Activated CD4-positive, alpha-beta T cell treated with anti-CD3 and anti-CD28 coated beads, Interleukin-2, Interleukin-6, amounts not matched to agents 100 ng/mL and 50 ng/mL, durations not matched to agents 16 hours and 8 hours (primary cell): ENCODE data around the gene CACNB4.
"Not testable (repeated sequence)": the region's sequence is repeated elsewhere in the genome, so short reads cannot be mapped to it uniquely, and the experiment has no call there.

Experiments used
- DNase-seq: peaks from one replicate; pipeline ENCODE4 v3.0.0-alpha.2; 2020

Gene CACNB4

DNA sequence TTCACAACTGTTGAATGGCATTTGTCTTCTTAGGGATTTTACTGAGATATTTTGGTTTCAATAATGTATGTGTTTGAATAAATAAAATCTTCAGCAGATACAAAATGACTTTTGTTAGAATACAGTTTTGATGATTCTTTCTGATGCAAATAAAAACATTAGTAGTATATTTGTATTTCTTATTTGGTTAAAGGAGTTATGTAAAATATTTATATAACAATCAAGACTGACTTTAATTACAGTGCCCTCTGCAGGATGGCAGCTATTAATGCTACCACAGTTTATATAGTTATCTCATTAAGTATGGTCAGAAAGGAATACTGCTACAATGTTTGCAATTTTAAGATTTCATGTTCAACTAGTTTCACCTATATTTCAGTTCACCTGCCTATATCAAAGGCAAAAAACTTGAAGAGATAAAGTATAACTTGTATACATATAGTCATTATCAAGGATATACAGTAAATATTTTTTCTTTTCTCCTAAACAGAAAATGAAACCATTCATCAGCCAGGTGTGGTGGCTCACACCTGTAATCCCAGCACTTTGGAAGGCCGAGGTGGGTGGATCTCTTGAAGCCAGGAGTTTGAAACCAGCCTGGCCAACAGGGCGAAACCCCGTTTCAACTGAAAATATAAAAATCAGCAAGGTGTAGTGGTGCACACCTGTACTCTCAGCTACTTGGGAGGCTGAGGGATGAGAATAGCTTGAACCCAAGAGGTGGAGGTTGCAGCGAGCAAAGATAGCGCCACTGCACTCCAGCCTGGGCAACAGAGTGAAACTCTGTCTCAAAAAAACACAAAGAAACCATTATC lies 290.4 kb downstream of the CACNB4 start:
- DNase-seq: no peak

DNA sequence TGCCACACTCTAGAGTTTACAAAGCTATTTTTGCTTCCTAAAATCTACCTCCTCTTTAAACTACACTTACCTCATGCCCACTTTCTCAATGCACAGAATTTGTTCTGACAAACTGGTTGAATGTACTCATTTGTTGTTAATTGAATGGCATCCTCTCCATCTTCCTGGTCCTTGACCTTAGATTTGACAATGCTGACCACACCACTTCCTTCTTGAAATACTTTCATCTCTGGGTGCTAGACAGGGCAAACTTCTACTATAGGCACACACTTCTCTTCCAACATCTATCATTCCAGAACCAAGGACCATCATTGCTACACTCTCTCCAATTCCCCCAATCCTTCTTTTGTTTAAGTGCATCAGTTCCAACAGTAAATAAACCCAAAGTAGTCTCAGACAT lies 292.9 kb downstream of the CACNB4 start:
- DNase-seq: no peak

DNA sequence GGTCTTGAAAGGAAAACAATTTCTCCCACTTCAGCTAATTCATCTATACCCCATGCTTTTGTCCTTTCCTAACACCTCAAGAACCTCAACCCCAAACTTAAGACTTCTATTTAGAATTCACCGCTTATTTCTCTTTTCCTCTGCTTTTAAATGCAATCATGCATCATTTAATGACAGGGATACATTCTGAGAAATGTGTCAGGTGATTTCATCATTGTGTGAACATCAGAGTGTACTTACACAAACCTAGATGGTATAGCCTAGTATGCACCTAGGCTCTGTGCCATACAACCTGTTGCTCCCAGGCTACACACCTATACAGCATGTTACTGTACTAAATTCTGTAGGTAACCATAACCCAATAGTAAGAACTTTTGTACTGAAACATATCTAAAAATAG lies 293.5 kb downstream of the CACNB4 start:
- DNase-seq: no peak

DNA sequence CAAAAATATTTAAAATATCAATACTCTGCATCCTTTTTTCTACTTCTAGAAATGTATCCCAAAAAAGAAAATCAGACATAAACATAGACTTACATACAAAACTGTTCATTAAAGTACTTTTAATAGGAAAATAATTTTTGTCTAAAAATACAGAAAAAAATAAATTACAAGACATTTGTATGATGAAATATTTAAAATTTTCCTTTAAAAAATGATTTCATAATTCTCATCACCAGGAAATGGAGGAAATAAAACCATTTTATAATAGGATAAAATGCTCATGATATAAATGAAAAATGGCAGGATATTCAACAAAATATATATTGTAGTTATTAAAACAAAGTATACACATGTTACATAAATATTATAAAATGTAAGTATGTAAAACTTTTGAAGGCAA lies 295.0 kb downstream of the CACNB4 start:
- no peak for DNase-seq

DNA sequence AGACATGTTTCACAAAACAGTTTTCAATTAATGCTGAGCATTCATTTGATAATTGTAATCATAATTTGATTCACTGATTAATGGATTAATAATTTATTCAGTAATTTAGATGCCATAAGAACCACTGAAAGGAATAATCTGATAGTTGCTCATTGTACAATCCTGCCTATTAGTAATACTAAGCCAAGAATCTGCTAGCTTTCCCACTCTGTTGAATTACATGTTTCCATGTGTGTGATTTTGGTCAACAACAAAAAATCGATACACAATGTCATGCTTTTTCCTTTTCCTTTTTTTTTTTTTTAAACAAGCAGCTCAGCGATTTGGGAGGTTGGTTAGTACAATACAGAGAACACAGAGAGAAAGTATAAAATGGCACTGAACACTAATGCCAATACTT lies 296.5 kb downstream of the CACNB4 start:
- no peak for DNase-seq

DNA sequence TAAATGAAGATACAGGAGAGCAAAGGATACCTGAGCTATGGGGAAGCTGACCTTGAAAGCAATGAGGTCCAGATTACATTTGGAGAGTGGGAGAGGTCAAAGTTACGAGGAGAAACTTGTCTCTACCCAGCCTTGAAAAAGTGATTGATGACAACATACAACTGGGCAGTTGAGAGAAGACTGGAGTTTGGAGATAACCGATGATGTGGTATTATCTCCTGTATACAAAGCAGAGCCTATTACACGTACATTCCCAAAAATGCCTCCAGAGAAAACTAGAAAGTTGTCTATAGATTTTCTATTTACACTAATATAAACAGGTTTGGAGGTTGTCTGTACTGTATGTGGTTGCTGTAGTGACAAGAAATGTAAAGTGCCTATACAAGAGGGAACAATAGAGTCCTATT lies 299.0 kb downstream of the CACNB4 start:
- DNase-seq: no peak

DNA sequence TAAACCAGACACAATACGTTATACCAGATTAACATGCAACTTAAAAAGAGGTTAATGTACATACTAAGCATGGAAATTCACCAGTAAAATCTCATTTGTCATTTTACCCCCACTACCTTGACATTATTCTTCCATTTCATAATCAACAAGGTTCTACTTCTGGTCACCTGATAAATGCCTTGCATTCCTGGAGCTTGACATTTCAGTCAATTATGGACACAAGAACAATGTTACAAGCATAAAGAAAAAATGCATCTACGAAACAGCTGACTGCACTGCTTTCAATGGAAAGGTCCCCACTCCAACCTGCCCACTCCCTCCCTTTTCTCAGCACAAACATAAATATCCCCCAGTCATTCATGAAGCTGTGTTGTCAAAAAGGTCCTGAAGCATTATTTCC lies 302.1 kb downstream of the CACNB4 start:
- no peak for DNase-seq

DNA sequence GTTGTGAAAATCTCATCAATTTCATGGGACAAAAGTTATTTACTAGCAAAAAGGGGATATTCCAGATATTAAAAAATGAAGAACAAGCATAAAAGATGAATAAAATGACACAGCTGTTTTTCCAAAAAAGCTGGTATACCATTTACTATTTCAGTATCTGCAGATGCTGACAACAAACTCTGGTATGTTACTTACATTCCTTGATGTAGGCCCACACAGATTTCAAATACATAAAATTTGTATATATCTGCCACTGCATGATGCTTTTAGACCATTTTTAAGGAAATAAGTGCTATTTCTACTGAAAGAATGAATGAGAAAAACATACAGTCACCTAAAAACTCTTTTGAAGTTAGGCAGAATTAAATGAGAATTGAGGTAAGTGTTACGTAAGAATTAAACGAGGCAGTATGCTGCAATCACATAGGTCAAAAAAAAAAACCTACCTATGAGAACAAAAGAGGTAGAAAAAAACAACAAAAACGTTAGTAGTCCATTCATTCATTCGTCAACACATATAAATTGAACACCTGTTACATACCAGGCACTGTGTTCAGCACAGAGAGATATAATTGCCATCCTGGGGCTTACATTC lies 303.1 kb downstream of the CACNB4 start:
- no peak for DNase-seq

DNA sequence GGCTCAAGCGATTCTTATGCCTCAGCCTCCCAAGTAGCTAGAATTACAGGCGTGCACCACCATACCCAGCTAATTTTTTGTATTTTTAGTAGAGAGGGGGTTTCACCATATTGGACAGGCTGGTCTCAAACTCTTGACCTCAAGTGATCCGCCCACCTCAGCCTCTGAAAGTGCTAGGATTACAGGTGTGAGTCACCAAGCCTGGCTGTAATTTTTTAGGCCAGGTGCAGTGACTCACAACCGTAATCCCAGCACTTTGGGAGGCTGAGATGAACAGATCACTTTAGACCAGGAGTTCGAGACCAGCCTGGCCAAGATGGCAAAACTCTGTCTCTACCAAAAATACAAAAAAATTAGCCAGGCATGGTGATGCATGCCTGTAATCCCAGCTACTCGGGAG lies 304.4 kb downstream of the CACNB4 start:
- DNase-seq: not testable (repeated sequence)

DNA sequence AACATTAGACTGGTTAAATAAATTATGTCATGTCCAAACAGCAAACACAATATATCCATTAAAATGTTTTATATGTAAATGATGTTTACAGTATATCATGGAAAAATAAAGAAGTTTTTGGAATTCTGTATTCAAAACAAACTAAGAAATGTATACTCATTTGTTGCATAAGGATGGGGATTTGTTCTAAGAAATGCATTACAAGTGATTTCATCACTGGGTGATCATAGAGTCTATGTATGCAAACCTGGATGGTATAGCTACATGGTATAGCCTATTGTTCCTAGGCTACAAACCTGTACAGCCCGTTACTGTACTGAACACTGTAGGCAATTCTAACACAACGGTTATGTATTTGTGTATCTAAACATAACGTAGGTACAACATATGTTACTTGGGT lies 305.7 kb downstream of the CACNB4 start:
- no peak for DNase-seq

DNA sequence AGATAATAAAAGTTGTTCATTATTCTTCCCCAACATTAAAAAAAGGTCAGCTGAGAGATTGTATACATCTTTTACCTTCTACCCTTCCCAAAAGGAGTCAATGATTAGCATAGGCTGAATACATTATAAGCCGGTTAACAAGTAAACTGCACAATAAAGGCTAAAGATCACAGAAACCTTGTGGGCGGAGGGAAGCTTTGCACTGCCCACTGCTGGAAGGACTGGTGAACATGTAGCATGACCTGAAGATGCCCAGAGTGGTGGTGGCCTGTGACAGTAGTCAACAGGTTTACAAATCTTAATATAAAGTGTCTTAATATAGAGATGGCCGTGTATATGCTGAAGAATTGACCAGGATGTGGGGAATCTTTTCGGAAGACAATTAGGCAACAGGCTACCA lies 306.3 kb downstream of the CACNB4 start:
- DNase-seq: no peak

DNA sequence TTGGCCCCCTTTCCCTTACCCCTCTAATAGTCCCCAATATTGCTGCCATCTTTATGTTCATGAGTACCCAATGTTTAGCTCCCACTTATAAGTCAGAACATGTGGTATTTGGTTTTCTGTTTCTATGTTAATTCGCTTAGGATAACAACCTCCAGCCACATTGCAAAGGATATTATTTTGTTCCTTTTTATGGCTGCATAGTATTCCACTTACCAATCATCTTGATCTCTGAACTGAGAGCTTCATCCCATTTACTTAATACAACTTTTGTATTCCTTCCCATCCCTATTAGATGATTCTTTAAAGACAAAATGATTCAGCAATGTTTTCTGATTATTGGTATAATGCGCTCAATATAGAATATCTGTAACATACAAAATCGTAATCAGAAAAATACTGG lies 307.3 kb downstream of the CACNB4 start:
- DNase-seq: no peak

DNA sequence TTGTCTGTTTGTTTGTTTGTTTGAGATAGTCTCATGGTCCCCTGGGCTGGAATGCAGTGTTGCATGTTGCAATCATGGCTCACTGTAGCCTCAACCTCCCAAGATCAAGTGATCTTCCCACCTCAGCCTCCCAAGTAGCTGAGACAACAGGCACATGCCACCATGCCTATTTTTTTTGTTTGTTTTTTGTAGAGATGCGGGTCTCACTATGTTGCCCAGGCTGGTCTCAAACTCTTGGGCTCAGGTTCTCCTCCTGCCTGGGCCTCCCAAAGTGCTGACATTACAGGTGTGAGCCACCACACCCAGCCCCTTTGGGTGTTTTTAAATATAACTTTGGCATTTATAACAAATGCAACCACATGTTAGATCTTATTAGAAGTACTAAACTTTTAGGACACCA lies 308.2 kb downstream of the CACNB4 start:
- DNase-seq: no peak

DNA sequence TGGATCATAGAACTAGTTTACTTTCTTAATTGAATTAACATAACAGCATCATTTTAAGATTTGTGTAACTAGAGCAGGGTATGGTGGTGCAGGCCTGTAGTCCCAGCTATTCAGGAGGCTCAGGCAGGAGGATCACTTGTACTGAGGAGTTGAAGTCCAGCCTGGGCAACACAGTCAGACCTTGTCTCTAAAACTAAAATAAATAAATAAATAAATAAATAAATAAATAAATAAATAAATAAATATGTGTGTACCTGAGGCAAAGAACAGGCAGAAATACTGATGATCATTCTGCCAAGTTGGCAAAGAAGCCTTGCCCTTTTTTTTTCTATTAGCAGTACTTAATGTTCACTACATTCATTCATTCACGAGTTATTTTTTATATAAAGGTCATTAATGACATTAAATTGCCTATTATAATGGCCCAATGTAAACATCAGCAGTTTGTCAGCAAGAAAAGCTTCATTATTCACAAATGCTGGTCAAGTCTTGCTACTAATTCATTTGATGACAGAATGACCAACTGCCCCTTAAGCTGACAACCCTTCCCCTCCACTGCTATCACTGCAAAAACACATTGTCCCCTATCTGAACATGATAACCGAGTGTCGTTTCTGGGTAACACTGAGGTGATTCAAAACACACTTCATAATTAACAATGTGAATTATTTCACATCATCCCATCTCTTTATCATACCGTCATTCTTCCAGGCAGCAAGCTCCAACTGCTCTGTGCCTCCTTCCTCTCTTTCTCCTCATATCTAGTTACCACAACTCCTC lies 309.6 kb downstream of the CACNB4 start:
- no peak for DNase-seq

DNA sequence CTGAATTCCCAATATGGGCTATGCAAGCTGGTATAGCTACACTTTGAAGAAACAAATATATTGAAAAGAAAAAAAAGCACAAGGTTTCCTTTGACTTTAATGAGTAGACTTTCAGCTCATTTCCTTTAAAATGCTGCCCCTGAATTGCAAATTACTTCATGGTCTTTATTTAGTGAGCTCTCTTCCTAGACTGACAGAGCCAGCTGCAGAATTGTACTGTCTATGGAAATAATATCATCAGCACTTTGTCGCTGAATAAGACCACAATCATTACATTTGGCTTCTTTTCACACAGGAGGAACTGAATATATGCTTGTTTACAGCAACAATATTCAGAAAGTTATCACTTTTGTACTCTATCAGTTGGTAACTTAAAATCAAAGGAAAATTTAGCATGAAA lies 312.4 kb downstream of the CACNB4 start:
- no peak for DNase-seq

DNA sequence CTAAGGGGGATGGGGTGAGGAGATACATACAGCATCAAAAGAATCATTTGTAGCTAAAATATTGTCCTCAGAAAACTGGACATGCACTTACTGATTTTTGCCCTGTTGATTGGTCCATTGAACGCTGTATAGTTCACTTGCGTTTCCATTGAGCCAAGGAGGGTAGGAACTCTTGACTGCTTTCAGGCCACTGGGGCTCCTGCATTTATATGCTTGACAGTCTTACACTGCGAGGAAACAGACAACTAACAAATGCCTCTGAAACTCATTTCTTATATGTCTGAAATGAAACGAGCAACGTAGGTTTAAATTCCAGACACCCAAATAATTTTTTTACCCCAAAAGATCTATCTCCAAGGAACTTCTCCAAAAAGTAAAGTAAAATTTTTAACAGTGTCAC lies 312.8 kb downstream of the CACNB4 start:
- DNase-seq: no peak

DNA sequence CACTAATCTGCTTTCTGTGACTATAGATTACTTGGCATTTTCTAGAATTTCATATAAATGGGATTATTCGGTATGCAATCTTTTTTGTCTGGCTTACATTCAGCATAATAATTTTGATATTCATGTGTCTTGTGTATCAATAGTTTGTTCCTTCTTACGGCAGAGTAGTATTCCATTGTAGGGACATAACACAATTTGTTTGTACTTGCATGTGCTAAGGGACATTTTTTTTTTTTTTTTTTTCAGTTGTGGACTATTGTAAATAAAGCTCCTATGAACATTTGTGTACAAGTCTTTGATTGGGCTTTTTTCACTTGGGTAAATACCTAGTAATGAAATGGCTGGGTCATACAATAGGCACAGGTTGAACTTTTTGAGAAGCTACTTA lies 315.7 kb downstream of the CACNB4 start:
- no peak for DNase-seq
